BE2C (cell line): ENCODE data around the gene PNKP.

Source experiments
- DNase-seq: peaks from one replicate; pipeline ENCODE4 v3.0.0-alpha.2; 2020
- H3K27me3 ChIP-seq: fragments of 250-450 bp; sonication (Bioruptor Pico); 2 replicates; pipeline ENCODE4 v1.5.1; 2020; ENCODE audit warnings: mild to moderate bottlenecking
- H3K36me3 ChIP-seq: fragments of 250-450 bp; sonication (Bioruptor Pico); 2 replicates; pipeline ENCODE4 v1.5.1; 2020; ENCODE audit warnings: mild to moderate bottlenecking
- H3K4me1 ChIP-seq: fragments of 250-450 bp; sonication (Bioruptor Pico); 2 replicates; pipeline ENCODE4 v1.5.1; 2020
- H3K4me3 ChIP-seq: 2 replicates; pipeline ENCODE4 v1.5.1; 2011; ENCODE audit warnings: low read depth, low read length
- H3K9me3 ChIP-seq: fragments of 250-450 bp; sonication (Bioruptor Pico); 2 replicates; pipeline ENCODE4 v1.5.1; 2020
- TF ChIP-seq, protein P1 (sequence below): IDR thresholded peaks from 2 replicates; pipeline ENCODE4 v1.5.1; 2012; ENCODE audit warnings: mild to moderate bottlenecking, low read depth, low read length

Gene PNKP

DNA sequence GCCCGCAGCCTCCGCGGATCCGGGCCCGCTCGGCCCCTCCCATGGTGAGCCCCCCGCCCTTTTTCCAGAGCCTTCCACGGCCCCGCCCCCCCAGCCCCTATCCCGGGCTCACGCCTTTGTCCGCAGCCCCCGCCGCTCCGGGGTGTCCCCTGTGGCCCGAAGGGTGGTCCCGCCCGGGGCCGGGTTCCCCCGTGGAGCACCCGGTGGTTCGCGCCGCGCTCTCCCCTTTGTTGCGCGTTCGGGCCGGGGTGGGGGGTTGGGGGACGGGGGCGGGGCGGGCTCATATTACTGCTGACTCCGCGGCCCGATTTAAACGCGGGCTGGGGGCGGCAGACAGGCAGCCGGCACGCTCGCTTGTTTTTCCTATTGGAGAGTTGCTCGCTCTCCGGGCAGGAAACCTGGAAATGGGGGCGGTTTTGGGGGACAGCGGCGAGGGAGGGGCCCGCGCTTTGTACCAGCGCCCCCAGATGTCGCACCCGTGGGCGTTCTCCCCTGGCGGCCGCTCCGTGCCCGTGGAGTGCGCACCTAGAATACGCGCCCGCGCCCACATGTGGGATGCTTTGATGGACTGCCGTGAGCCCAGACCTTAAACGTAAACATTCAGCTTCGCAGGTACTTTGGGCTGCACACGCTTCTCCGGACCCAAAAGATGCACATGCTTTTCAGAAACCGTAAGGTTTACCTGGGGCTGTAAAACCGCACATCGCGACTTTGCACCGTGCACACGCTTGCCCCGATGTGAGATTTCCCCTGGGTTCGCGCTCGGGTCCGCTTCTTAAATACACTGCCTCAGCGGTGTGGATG lies 15.7 kb downstream of the PNKP start:
- 0 out of 2 replicates have a peak, but pooled peaks cover 2% of the 10 kb centered on the region for H3K4me1 ChIP-seq
- TF ChIP-seq, protein P1, sequence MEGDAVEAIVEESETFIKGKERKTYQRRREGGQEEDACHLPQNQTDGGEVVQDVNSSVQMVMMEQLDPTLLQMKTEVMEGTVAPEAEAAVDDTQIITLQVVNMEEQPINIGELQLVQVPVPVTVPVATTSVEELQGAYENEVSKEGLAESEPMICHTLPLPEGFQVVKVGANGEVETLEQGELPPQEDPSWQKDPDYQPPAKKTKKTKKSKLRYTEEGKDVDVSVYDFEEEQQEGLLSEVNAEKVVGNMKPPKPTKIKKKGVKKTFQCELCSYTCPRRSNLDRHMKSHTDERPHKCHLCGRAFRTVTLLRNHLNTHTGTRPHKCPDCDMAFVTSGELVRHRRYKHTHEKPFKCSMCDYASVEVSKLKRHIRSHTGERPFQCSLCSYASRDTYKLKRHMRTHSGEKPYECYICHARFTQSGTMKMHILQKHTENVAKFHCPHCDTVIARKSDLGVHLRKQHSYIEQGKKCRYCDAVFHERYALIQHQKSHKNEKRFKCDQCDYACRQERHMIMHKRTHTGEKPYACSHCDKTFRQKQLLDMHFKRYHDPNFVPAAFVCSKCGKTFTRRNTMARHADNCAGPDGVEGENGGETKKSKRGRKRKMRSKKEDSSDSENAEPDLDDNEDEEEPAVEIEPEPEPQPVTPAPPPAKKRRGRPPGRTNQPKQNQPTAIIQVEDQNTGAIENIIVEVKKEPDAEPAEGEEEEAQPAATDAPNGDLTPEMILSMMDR, result no peak
- no peak for DNase-seq

DNA sequence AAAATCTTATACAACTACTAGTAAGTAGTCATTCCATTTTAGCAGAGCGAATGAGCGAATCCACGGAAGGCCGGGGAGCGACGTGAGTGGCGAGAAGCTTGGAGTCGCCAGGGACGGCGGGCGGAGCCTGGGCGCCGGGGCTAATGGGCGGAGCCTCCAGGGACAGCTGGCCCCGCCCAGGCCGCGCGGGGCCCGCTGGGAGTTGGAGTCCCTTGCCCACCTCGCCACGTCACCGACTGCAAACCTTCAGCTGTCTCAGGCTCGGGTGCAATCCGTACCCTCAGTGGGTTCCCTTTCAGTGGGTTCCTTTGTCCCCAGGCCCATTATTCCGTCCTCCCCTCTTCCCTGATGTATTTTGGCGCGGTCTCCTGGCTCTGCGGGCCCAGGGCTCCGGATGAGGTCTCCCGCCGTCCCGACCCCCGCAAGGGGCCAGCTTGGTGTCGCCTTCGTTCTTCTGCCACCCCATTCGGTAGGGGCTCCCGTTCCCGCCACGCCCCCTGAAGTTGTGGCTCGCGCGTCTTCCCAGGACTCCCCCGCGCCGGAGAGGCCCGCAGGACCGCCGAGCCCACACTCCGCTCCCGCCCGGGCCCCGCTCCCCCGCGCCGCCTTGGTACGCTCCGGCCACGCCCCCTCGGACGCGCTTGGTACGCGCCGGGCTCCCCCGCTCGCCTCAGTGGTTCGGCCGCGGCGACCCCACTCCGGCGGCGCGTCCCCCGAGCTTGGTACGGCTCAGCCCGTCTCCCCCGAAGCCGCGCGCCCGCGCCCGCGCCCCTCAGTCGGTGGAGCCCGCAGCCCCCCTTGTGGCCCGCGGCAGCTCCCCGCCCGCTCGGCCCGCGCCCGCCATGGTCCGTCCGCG lies 16.7 kb downstream of the PNKP start, which contains the start of gene PTOV1:
TSS of gene PTOV1 (plus strand) at position 673 of the 856 bp plus-strand sequence.
- no peaks in the 10 kb centered on the region for H3K27me3 ChIP-seq
- no peaks in the 10 kb centered on the region for H3K9me3 ChIP-seq
- TF ChIP-seq, protein P1, result no peak
- peaks cover 12% of the 10 kb centered on the region for H3K36me3 ChIP-seq
- DNase-seq, result peak; percentile 93
- H3K4me1 ChIP-seq, result 0 out of 2 replicates have a peak, but pooled peaks cover 2% of the 10 kb centered on the region
- H3K4me3 ChIP-seq, result peak within 1 kb of the TSS; percentile 90

More for the DNA sequence above, 15.7 kb downstream of the PNKP start:
- peaks cover 19% of the 10 kb centered on the region for H3K36me3 ChIP-seq
- H3K4me3 ChIP-seq, result peak overlapping the region; percentile 90
- no peaks in the 10 kb centered on the region for H3K9me3 ChIP-seq
- no peaks in the 10 kb centered on the region for H3K27me3 ChIP-seq

DNA sequence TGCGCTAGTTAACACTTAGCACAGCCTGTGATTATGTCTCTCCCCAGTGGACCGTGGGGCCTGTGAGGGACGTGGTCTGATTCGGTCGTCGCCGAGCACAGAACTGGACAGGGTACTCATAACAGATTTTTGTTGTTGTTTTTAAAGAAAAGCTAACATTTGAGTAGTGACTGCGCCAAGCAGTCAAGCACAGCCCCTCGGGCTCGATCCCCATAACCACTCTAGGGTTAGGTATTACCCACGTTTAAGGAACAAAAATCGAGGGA lies 17.2 kb downstream of the PNKP start:
- H3K9me3 ChIP-seq, result no peaks in the 10 kb centered on the region
- no peak for DNase-seq
- TF ChIP-seq, protein P1, result no peak
- no peaks in the 10 kb centered on the region for H3K27me3 ChIP-seq
- H3K36me3 ChIP-seq, result peaks cover 6% of the 10 kb centered on the region
- H3K4me1 ChIP-seq, result 0 out of 2 replicates have a peak, but pooled peaks cover 2% of the 10 kb centered on the region
- peak overlapping the region; percentile 90 for H3K4me3 ChIP-seq

DNA sequence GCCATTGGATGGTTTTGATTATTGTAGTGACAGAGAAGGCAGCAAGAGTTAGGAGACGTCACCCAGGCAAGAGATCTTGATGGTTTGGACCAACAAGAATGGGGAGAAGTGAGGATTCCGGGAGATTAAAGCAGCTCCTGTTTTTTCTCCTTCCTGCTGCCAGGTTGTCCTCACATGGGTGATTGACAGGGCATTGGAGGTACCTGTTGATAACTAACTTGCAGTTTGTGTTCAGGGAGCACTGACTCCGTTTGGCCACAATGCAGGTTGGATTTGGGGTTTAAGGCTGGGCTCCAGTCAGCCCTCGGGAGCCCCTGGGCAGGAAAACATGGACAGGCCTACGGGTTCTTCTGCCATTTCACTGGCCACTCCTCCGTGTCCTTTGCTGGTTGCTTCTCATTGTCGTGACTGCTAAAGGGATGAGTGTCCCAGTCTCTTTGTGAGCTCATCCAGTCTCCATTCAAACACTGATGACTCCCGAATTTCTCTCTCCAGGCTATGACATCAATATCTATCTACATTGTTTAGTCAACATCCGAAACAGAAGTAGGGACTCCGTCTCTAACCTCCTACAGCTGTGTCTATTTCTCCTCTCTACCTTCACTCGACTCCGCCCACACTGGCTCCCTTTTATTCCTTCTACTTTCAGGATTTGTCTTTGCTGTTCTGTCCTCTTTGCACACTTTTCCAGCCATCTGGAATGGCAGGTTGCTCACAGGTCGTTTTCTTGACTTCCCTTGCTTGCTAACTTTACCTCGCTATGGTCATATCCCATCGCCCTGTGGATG lies 17.7 kb downstream of the PNKP start:
- TF ChIP-seq, protein P1, result no peak
- no peaks in the 10 kb centered on the region for H3K27me3 ChIP-seq
- H3K4me1 ChIP-seq, result 0 out of 2 replicates have a peak, but pooled peaks cover 2% of the 10 kb centered on the region
- H3K9me3 ChIP-seq, result no peaks in the 10 kb centered on the region
- H3K36me3 ChIP-seq, result peaks cover 6% of the 10 kb centered on the region
- peak overlapping the region; percentile 90 for H3K4me3 ChIP-seq
- no peak for DNase-seq

DNA sequence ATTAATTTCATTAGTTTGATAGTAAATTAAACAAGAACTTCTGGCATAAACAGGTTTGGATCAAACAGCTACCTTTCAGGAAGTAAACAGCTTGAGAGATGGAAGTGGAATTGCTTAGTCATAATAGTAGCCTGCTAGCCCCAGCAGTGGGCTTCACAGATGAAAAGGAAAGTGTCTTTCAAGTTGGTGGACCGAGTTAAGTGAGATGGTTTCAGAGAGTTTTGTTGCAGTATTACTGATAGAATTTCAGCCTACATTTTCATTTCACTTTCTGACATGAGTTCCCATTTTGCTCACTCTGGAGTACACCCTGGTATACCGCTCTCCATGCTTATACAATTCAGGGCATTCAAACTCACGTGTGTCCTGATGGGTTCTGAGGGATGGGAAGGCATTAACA lies 18.4 kb downstream of the PNKP start:
- TF ChIP-seq, protein P1, result no peak
- Histone ChIP-seq H3K4me1 (0 out of 2 replicates have a peak, but pooled peaks cover 2% of the 10 kb centered on the region), H3K36me3 (peaks cover under 1% of the 10 kb centered on the region; the same call in 1 of the 2 replicates), H3K9me3 (no peaks in the 10 kb centered on the region), H3K4me3 (no peak overlapping the region), H3K27me3 (no peaks in the 10 kb centered on the region)
- no peak for DNase-seq
